Hematopoietic multipotent progenitor cell treated with erythropoietin and hydrocortisone succinate and interleukin-3 and kit ligand, for 15 days (in vitro differentiated cells): Measurements from ENCODE around the gene HAP1.
A peak's percentile ranks its signal among the peaks of the same experiment; 100 is the strongest.
"Not testable (repeated sequence)": the region's sequence is repeated elsewhere in the genome, so short reads cannot be mapped to it uniquely, and the experiment has no call there.

Experiments
- DNase-seq: peaks from one replicate; pipeline ENCODE4 v3.0.0-alpha.2; 2015; ENCODE audit warnings: low spot score

HAP1 gene

DNA sequence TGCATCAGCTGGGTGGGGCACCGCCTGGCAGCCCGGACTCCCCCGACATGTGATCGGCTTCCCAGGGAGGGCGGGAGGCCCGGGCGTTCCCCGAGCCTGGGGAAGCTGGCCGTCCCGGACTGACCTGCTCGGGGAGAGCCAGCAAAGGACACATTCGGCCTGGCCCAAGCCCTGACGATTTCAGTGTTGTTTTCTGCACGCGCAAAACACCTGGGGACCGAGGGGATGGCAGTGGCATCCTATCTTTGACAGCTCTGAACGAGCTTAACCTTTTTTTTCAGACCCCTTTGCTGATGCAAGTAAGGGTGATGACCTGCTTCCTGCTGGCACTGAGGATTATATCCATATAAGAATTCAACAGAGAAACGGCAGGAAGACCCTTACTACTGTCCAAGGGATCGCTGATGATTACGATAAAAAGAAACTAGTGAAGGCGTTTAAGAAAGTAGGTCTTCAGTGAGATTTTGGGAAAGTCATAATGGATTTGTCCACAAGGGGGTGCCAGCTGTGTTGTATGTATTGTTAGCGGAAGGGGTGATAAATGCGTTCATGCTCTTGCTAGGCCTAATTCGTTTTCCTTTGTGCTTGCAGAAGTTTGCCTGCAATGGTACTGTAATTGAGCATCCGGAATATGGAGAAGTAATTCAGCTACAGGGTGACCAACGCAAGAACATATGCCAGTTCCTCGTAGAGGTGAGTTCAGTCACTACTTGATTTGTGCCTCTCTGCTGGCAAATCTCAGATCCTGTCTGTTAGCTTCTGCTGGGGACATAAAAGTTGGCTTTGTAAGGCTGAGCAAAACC lies 44.7 kb downstream of the HAP1 start:
- peak; percentile 82 for DNase-seq

DNA sequence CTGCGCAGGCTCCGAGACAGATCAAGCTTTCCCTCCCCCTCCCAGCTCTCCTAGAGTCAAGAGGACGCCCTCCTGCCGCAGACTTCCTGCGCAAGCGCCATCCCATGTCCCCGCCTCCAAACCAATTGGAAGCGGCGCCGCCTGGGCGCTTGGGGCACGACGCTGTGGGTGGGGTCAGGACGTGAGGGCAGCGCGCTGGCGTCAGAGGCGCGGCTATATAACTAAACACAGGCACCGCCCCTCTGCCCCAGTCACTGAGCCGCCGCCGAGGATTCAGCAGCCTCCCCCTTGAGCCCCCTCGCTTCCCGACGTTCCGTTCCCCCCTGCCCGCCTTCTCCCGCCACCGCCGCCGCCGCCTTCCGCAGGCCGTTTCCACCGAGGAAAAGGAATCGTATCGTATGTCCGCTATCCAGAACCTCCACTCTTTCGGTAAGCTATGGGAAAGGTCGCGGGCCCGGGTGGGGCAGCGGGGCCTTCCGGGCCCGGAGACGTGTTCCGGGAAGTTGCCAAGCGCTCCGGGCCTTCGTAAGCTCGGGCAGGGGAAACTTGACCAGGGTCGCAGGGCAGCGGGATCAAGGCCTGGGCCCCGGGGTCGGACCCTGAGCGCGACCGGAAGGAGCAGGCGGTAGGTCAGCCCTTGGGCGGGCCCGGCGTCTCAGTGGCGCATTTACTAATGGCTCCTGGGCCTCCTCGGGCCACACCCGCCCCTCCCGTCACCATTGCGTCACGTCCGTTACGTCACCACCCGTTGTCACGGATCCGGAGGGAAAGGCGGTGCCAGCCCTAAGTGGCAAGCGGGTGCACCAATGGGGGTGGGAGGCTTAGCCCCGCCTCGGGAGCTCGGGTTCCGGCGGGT lies 45.6 kb downstream of the HAP1 start, which contains the start of gene EIF1:
Gene EIF1, plus strand, starts transcription at position 245 of the 856 bp plus-strand sequence. Its CDS starts 154 bp downstream, at position 399.
- DNase-seq = peak; percentile 100

- peak; percentile 80 for DNase-seq
These were observed 46.4 kb downstream of the HAP1 start for GRCh38 chr17:41687828-41688640.

DNA sequence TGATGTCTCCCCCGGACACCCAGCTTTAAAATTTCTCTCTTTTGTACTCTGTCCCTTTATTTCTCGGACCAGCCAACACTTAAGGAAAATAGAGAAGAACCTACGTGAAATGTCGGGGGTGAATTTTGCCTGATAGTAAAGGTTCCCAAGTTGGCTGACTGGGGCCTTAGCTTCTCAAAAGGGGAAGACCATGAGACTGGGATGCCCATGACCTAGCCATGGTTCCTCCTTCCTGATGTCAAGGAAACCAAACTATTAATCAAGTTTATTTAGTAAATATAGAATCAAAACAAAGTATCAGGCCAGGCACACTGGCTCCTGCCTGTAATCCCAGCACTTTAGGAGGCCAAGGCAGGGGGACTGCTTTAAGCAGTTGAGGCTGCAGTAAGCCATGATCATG lies 48.2 kb downstream of the HAP1 start:
- no peak for DNase-seq

- DNase-seq = not testable (repeated sequence)
These were observed 48.7 kb downstream of the HAP1 start for GRCh38 chr17:41685753-41686152.

DNA sequence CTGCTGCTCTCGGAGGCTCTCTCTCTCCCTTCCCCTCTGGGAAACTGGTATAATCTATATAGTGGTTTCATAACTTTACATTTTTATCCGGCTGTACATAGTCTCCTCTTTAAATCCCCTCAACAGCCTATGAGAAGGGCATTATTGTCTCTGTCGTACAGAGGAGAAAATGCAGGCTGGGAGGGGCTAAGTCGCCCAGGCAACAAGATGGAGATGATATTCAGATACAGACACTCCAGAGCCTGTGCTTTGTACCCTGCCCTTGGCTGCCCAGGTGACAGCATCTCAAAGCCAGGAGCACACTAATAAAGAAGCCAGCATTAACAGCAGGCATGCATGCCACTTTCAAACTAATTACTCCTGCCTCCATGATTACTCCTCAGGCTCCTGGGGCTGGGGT lies 50.4 kb downstream of the HAP1 start:
- no peak for DNase-seq

GRCh38 chr17:41683441-41684007 lies 50.9 kb downstream of the HAP1 start:
- DNase-seq = no peak

GRCh38 chr17:41682631-41683030 lies 51.8 kb downstream of the HAP1 start:
- DNase-seq = no peak

- DNase-seq = no peak
These were observed 52.7 kb downstream of the HAP1 start for GRCh38 chr17:41681776-41682175.

- no peak for DNase-seq
These were observed 53.9 kb downstream of the HAP1 start for GRCh38 chr17:41680426-41681040.

GRCh38 chr17:41679740-41680425 lies 54.6 kb downstream of the HAP1 start:
- no peak for DNase-seq

GRCh38 chr17:41678907-41679739 lies 55.3 kb downstream of the HAP1 start:
- peak; percentile 79 for DNase-seq

DNA sequence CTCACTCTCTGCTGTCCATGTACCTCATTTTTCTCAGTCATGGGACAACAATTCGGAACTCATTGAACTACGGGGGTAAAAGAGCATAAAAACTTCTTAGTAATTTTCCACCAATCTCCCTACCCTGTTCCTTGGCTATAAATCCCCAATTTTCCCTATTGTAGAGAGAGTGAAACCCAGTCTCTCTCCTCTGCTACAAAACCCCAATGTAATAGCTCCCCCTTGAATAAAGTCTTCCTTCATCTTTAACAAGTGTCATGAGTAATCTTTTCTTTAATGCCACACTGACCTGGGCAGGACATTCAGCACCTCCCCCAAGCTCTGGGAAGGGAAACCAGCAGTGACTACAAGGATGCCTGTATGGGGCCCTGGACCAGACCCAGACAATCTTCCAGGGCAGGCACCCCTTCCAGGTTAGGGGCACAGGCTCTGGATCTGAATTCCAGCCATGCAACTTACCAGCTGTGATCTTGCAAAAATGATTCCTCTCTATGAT lies 56.0 kb downstream of the HAP1 start:
- DNase-seq = no peak

DNA sequence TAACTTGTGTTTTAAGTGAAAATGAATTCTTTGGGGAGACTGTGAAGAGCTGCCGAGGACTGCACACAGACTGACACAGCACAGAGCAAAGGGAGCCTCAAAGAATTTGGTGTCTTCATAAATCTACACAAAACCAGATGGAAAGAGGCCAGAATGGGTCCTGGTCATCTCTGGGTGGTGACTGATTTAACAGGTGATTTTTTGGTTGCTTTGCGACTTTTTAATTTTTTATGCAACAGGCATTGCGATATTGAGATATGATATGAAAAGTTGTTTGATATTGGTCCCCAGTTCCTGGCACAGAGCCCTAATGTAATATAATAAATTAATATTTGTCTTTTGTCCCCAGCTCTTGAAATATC lies 58.4 kb downstream of the HAP1 start:
- DNase-seq = no peak

DNA sequence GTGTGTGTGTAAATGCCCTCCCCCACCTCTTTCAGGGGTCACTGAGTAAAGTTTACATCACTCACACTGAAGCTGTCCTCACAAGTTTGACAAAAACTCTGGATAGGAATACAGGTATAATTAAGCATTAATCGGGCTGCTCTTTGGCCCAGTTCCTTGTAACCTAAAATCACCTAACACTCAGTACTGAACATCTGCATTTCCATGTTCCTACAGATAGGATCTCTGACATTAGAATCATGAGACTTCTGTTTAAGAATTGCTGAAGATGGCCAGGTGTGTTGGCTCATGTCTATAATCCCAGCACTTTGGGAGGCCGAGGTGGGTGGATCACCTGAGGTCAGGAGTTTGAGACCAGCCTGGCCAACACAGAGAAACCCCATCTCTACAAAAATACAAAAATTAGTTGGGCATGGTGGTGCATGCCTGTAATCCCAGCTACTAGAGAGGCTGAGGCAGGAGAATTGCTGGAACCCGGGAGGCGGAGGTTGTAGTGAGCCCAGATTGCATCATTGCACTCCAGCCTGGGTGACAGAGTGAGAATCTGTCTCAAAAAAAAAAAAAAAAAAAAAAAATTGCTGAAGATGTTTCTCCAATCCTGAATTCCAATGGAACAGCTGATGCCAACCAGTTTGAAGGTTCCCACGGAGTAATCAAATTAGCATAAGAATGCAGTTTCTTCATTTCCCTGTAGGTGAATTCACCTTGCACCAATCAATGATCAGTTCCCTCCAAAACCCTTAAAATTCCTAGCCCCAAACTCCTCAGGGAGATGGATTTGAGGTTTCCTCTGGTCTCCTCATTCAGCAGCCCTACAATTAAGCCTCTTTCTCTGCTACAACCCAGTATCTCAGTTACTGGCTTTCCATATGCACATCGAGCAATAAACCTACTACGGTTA lies 59.0 kb downstream of the HAP1 start:
- not testable (repeated sequence) for DNase-seq
